NCI-H1694 (cell line): Measurements from ENCODE around the gene CAPRIN2.

Experiments
- DNase-seq: peaks from one replicate; lab custom pipeline; 2025; lab: John Stamatoyannopoulos, UW

Gene CAPRIN2

GRCh38 chr12:30698346-30698745 lies 56.4 kb downstream of the CAPRIN2 start:
- no peak for DNase-seq

DNA sequence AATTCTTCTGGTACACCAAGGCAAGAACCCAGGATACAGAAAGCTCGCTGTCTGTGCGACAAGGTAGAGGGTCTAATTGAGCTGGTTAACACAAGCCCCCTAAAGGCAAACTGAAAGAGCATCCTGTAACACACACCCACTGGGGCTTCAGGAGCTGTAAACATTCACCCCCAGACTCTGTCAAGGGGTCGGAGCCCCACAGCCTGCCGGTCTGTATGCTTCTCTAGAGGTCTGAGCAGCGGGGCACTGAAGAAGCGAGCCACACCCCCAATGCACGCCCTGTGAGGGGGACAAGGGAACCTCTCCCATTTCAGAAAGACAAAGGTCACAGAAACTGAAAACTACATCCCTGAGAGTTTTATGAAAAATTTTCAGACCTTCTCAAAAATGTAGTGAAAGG lies 57.8 kb downstream of the CAPRIN2 start:
- no peak for DNase-seq

DNA sequence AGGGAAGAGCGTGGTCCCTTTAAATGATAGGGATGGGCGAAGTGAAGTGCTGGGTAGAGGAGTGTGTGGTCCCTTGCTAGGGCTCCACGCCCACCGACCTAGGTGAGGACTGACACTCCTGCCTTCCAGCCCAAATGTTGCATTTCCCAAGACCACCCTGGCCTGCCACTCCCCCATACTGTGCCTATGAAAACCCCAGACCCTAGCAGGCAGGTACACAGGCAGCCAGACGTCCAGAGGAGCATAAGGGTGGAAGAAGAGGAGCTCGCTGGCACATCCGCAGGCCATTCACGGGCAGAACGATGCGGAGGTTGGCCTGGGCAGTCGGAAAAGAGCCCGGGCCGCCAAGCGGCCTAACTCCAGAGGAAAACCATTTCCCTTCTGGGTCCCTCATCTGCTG lies 58.3 kb downstream of the CAPRIN2 start:
- DNase-seq = no peak

- no peak for DNase-seq
Observed at GRCh38 chr12:30696103-30696408, 58.7 kb downstream of the CAPRIN2 start.

DNA sequence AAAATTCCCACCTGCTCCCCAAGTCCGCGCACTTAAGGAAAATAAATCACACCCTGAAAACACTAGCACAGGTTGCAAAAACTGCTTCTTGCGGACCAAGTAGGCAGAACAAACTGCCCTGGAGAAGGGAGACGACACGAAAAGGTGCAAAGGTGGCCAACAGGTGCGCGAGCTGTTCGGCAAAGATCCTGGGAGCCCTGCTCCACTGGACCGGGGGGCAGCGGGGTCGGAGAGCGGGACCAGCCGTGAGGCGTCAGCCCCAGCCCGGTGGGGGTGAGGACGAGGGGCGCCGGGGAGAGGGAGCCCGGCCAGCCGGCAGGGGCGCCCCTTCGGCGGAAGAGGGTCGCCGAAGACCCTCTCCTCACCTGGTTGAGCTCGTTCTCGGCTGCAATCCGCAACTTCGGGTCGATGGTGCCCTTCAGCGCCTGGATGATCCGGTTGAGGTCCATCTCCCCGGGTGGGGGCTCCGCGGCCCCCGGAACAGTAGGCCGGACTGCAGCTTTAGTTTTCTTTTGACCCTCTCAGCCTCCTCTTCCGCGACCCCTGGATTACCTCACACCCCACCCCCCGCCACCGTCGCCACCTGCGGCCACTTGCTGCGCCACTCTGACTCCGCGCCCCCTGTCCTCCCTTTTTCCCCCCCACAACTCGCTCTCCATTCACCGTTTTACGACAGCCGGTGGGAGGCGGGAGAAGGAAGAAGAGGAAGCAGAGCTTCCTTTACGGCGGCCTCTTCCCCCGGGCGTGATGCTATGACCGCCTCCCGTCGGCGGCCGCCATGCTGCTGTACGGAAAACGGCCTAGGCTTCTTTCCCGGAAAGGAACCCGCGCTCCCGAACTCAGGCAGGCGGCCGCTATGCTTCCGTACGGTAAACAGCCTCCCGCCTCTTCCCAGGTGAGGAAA lies 59.3 kb downstream of the CAPRIN2 start, which contains the start of gene IPO8:
Gene IPO8, minus strand, starts transcription at position 671 of the 904 bp plus-strand sequence. Its CDS starts 222 bp downstream, at position 449.
- DNase-seq = peak; percentile 95

GRCh38 chr12:30694412-30695198 lies 60.1 kb downstream of the CAPRIN2 start:
- DNase-seq = no peak

DNA sequence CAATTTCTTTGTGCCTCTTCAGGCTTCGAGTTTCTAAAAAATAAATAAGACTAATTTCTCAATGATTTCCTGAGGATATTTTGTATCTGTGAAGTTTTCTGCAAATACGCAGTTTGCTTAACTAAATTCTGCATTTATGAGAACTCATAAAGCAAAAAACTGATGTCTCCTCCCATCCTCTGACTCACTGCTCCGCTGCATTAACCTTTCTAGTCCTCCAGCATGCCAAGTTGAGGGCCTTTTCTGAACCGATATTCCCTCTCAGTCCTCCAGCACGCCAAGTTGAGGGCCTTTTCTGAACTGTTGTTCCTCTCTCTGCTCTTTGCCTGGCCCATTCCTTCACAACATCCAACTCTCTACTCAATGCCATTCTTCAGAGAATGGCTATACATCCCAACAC lies 62.3 kb downstream of the CAPRIN2 start:
- no peak for DNase-seq

- no peak for DNase-seq
Observed at GRCh38 chr12:30691122-30691879, 63.5 kb downstream of the CAPRIN2 start.

- DNase-seq = no peak
Observed at GRCh38 chr12:30687265-30687986, 67.3 kb downstream of the CAPRIN2 start.

- no peak for DNase-seq
Observed at GRCh38 chr12:30679241-30679640, 75.5 kb downstream of the CAPRIN2 start.

DNA sequence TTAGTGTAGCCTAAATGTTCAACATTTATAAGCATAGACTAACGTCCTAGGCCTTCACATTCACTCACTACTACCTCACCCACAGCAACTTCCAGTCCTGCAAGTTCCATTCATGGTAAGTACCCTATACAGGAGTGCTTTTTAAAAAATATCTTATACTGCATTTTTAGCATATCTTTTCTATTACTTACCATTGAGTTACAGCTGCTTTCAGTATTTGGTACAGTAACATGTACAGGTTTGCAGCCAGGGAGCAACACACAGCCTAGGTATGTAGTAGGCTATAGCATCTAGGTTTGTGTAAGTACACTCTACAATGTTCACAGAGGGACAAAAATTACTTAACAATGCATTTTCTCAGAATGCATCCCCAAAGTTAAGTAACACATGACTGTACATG lies 76.5 kb downstream of the CAPRIN2 start:
- DNase-seq = no peak

GRCh38 chr12:30661210-30661609 lies 93.5 kb downstream of the CAPRIN2 start:
- no peak for DNase-seq
